ENCODE results near the gene CHST8.
"Not testable (repeated sequence)": the region's sequence is repeated elsewhere in the genome, so short reads cannot be mapped to it uniquely, and the experiment has no call there.

Gene CHST8

DNA sequence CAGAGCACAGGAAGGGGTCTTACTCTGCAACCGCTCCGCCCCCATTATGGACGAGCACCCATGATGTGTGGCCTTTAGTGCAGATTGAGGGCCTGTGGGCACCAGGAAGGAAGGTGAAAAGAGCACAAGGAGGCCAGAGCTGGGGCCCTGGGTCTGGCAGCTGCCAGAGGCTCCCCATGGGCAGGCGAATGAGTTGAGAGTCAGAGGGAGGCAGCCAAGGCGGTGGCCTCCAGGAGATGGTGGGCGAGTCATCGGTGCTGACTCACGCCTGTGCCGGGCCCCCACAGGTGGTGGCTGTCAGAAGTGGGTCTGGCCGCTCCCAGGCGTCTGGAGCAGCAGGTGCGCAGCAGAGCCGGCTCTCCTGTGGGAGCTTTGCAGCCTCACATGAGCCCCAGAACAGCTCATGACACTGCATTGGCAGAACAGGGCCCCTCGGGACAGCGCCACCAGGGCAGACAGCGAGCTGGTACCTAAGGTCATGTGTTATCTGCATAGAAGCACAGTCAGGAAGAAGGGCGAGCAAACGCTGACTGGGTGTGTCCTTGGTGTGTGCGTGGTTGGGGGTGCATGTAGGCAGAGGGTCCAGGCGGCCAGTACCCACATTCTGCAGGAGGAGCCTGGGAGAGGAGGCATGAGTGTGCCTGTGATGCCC, 68.8 kb downstream of the CHST8 start:
- no peak for DNase-seq (ENCODE audit: low read depth)

DNA sequence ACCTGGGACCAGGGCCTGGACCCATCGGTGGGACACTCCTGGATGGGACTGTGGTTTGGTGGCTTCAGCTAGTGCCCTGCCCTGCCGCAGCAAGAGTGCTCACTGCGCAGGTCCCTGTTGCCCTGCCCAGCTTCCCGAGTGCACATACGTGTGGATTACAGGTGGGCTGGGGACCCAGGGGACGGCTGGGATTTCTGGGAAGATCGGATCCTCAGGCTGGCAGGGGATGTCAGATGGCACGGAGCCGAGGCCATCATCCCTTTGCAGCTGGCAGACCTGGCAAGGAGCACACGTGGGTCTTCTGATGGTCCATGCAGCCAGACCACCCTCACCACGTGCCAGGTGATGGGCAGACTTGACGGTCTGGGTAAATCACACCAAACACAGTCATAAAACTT, 69.3 kb downstream of the CHST8 start:
- no peak for DNase-seq (ENCODE audit: low read depth)

DNA sequence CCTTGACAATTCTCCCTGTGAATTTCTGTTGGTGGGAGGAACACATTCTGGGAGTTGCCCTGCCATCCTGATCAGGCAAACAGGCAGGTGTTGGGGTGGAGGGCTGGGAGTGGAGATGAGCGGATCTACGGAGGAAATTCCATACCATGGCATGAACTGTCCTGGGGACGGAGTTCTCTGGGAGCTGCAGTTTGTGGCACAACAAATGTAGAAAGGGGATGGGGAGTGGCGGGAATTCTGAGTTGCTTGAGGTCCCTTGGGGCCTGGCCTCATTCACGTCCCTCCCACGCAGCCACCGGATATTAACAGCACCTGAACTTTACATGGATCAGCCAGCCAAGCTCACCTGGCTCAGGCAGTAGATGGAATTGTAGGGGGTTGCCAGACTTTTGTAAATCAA, 70.0 kb downstream of the CHST8 start:
- no peak for DNase-seq (ENCODE audit: low read depth)

DNA sequence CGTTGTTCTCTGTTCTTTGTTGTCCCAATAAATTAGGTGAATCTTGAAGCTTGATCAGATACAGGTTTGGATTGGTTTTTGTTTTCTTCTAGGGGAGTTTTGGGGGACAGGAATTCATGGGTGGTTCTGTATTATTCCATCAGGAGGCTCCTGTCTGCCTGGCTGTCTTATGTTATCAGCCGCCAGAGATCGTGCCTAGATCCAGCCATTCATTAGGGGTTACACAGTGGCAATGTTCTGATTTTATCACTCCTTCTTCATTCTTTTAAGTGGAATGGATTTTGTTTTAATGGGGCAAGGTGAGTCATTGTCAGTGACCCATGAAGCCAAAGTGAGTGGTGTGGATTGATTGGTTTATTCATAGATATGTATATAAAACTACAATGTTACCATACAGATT, 71.9 kb downstream of the CHST8 start:
- DNase-seq (ENCODE audit: low read depth), result no peak

DNA sequence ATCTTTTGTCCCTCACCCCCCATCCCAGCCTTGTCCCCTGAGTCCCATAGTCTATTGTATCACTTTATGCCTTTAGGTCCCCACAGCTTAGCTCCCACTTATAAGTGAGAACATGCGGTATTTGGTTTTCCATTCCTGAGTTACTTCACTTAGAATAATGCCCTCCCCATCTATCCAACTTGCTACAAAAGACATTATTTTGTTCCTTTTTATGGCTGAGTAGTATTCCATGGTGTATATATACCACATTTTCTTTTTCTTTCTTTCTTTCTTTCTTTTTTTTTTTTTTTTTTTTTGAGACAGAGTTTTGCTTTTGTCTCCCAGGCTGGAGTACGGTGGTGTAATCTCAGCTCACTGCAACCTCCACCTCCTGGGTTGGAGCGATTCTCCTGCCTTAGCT, 73.8 kb downstream of the CHST8 start:
- not testable (repeated sequence) for DNase-seq (ENCODE audit: low read depth)

DNA sequence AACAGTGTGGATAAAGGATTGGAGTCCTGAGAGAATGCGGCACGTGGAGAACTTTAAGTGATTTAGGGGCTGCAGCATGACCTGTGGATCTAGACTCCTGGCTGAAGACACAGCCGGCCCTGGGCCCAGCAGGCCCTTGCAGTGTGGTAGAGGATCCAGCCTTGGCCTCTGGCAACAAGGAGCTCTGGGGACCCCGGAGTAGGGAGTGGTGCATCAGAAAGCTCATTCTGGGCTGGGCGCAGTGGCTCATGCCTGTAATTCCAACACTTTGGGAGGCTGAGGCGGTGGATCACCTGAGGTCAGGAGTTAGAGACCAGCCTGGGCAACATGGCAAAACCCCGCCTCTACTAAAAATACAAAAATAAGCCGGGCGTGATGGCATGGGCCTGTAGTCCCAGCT, 76.0 kb downstream of the CHST8 start:
- no peak for DNase-seq (ENCODE audit: low read depth)

DNA sequence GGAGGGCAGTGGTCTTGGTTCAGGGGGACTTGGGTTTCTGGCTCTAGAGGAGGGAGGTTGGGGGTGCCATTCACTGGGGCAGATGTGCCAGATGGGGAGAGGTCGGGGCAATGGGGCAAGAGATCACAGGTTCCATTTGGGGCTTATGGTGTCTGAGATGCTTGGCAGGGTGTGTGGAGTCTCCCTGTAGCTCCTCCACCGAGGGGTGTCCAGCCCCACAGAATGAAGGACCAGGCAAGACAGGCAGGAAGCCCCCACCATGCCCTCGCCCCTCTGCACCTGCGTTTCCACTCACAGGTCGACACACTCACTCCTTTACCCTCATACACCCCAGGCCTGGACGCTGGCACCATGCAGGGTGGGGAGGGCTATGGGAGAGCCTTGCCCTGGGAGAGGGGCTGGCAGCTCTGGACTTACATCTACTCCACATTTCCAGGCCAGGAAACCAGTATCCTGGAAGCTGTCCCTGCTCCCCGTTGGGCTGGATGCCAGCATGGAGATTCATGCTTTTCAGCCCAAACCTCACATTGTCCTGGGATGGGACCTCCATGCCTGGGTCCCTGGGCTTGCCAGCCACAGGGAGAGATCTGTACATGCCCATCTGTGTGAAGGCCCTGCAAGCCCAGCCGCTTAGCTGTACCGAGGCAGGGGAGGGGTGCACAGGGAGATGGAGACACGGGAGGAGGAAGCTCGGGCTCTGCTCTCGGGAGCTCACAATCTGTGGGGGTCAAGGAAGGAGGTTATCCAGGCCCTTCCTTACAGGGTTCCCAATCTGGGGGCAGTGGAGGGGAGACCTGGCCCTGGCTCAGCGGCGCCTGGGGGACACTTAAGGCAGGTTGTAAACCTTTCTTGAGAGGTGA, 77.1 kb downstream of the CHST8 start:
- DNase-seq (ENCODE audit: low read depth), result no peak

DNA sequence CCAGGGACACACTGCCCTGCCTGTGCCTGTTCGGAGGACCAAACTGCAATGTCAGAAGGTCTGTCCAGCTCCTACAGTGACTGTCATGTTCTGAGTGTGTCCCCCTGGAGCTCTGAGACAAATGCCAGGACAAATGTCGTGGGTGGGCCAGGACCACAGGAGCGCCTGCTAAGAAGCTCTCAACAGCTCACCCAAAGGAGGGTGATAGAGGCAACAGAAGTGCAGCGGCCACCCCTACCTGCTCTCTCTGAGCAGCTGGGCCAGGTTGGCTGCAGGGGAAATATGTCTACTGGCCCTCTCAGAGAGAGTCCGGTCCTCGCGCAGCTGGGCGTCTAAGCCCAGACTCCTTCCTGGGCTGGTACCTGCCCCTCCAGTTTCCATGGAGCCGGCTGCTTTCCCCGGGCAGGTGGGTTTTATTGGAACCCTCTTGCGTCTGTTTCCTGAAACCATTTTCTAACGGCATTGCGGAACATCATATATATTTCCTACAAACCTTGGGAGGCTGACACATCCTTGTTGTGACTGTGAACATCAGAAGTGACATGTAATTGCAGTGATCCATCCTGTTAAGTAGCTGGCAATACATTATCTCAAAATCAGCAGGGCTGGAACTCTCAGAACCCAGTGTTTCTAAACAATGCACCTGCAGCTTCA, 78.1 kb downstream of the CHST8 start:
- no peak for DNase-seq (ENCODE audit: low read depth)

DNA sequence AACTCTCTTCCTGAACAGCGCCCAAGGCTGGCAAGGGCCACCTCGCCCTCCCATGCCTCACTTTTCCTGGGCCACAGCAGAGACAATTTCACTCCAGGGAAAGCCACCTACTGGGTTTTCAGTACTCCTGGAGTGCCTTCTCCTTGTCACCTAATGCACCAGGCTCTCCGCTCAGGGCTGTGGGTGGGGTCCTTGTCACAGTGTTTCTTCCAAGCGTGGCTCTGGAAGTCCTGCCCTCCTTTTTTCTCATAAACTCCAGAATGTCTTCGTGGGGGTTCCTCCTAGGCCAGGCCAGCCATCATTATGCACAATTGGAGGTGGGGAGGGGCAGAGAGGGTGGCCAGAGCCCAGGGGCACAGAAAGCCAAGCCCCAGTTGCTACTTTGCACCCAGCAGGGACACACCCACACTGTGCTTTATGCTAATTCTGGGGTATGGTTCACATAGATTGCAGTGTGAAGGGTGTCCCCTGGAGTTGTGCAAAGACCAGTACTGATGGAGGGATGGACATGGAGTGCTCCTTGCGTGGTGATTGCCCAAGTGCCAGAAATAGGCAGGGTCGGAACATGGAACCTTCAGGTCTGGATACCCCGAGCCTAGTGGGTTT, 78.8 kb downstream of the CHST8 start:
- no peak for DNase-seq (ENCODE audit: low read depth)

DNA sequence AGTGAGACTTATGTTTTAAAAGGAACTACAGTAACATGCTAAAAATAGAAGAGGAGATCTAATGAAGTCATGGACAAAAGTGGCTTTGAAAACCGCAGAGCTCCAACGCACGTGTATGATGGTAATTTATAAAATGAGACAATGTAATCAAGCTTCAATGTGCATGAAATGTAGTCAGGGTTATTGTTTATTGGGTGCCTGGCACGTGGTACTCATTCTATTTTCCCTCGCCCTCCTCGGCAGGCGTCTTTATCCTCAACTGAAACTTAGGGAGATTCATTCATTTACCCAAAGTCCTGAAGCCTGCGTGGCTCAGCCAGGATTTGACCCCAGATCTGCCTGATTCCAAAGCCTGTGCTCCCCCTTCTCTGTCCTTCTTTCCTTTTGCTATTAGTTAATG, 79.8 kb downstream of the CHST8 start:
- DNase-seq (ENCODE audit: low read depth), result no peak

DNA sequence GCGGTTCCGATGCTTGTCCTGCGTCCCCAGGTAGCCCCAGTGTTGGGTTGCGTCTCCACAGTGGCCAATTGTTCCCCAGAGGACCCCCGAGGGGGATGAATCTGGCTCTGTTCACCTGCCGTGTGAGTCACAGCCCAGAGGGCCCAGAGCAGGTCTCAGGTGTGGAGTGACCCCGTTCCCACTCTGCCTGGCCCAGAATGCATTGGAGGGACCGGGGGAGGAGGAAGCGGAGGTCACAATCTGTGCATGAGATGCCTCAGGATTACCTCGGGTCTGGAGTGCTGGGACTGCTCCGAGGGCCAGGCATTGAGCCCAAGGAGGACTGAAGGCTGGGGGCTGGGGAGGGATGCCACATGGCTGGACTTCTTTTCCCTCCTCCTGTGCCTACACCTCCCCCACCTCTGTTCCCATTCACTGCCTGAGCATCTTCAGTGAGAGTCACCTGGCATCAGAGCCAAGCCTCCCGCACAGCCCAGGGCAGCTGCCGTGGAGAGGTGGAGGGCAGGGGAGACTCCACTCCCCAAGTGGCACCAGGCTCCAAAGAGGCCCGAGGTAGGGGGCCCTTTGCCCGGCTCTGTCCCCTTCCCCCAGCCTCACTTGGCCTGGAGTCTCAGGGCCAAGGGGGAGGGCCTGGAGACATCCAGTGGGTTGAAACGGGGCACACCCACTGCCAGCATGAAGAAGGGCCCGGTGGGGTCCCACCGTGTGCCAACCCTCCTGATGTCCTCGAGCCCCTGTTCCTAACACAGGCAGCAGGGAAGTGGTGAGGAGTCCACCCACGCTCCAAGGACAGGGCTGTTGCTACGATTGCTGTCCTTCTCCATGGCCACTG, 81.1 kb downstream of the CHST8 start:
- DNase-seq (ENCODE audit: low read depth), result no peak

DNA sequence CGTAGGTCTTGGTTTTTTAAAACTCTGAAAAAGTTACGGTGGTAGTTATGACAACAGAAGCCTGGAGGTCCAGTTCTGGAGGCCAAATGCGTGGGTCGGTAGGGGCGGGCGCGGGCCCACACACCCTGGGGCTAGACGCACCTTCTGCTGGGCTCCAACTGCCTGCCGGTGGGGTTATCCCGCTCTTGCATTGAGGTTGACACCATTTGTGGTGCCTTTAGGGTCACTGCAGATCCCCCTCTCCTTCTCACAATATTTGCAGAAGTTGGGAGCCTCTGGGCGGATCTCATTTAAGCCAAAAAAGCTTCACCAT, 81.6 kb downstream of the CHST8 start:
- DNase-seq (ENCODE audit: low read depth), result no peak

DNA sequence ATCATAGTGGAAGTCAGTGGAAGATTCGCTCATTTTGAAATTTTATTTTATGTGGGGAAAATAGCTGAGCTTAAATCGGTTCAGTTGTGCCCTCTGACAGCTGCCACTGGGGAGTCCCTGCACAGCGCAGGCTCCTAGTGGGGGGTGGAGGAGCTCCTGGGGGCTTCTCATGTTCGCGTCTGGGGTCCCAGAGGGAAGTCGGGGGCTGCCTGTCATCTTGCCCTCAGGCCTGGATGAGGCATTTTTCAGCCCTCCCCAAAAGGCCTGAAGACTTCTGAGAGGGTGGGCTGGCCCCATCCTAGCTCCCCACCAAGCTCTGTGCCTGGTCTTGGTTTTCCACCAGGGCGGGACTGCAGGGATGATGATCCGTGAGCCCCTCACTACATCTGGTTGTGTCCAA, 82.1 kb downstream of the CHST8 start:
- no peak for DNase-seq (ENCODE audit: low read depth)

DNA sequence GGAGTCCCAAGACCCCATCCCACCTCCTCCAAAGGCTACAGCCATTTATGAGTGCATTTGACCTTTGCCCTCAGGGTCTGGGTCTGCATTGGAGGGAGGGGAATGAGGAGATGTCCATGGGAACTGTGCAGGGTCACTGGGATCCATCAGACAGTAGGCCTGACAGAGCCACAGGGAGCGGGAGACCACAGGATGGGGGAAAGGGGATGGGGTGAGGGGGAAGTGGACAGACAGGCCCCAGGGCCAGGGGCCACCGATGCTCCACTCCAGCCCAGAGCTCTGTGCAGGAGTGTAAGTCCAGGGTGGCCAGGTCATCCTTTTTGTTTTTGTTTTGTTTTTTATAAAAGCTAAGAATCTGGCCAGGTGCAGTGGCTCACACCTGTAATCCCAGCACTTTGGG, 82.5 kb downstream of the CHST8 start:
- DNase-seq (ENCODE audit: low read depth), result no peak

DNA sequence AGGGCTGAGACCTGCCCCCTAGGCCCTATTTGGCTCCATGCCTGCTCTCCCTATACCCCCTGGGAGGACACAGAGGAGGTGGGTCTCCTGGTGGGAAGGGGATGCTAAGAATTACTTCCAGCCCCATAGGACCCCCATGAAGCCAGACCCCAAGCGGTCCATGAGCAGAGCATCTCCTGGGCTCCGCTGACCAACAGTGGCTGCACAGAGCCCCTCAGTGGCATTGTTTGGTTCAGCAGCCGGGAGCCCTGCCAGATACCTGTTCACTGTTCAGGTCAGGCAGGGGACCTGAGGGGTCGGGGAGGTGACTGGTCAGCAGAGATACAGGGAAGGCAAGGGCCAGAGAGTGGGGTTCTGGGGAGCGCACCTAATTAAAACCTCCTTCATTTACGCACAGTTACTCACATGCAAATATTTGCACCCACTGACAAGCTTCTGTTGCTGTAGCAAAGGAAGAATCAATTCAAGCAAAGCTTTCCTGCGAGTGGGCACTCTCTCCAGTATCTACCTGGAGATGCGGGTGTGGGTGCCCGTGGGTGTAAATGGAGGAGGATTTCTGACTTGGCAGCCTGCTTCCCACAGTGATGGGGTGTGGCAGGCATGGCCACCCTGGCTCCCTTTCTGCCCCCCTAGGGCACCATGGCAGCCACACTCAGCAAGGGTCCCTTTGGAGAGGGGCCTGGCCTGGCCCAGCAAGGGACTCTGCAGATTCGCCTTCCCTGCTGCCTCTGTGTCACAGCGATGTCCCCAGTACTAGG, 83.5 kb downstream of the CHST8 start:
- DNase-seq (ENCODE audit: low read depth), result no peak

DNA sequence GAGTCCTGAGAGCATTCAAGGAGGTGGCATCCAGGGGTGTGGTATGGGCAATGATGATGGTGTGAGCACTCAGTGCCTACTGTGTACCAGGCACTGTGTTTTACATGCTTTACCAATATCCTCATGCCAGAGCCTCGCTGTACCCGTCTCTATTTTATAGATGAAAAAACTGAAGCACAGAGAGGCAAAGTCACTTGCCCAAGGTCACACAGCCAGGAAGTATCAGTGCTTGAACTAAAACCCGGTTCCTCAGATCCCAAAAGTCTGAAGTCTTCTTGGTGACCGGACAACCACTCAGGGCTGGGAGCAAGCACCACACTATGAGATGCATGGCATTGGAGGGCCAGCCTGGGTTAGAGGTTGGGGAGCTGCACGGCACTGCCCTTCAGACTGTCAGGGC, 84.1 kb downstream of the CHST8 start:
- no peak for DNase-seq (ENCODE audit: low read depth)

DNA sequence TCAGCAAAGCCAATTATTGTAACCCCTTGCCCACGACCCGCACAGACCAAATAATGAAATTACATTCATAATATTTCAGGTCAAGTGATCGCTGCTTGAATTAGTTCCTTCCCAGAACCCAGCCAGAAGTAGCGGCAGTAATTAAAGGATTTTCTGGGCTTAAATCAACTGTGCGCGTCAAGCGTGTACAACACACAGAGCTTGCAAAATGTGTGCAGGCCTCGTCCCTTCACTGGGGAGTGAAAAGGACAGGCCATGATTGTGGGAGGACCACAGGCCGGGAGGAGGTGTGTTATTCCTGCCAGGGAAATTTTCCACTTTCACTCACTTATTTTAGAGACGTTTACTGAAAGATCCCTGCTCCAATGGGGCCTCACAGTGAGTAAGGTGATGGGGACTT, 84.9 kb downstream of the CHST8 start:
- DNase-seq (ENCODE audit: low read depth), result no peak

DNA sequence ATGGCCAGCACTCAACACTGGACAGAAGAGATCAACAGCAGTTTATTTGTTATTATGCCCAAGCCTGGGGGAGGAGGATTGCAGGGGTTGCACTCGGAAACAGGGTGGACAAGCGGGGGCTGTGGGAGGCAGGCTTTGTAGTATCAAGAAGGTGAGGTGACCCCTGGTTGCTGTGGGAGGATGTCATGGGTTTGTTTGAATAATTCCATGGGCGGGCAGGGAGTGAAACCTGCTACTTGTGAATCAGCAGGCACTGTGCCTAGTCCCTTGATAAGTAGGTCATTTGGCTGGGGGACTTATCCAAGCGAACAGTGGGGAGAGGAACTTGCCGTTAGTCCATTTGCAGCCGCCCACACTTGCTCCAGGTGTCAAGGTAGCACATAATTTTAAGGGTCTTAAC, 90.5 kb downstream of the CHST8 start:
- no peak for DNase-seq (ENCODE audit: low read depth)

DNA sequence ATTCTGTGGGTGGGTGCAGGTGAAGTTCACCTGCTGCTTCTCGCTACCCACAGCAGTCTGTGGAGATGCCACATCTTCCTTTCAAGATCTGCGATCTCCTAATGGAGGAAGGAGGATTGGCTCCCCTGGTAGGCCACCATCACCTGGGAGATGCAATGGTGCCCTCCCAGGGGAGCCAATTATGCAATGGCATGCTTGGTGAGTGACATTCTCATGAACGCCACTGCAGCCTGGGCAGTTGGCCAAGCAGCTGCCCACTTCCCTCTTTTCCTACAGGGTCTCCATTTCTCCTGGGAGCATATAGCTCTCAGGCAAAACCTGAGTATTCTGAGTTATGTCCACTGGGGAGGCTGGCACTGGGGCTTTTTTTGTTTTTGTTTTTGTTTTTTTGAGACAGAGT, 91.4 kb downstream of the CHST8 start:
- no peak for DNase-seq (ENCODE audit: low read depth)

DNA sequence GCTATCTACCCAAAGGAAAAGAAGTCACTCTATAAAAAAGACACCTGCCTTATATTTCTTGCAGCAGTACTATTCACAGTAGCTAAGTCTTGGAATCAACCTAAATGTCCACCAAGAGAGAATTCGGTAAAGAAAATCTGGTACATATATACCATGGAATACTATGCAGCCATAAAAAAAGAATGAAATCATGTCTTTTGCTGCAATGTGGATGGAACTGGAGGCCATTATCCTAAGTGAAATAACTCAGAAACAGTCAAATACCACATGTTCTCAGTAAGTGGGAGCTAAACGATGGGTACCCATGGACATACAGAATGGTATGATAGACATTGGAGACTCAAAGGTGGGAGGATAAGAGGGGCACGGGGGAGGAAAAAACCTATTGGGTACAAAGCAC, 92.4 kb downstream of the CHST8 start:
- no peak for DNase-seq (ENCODE audit: low read depth)

DNA sequence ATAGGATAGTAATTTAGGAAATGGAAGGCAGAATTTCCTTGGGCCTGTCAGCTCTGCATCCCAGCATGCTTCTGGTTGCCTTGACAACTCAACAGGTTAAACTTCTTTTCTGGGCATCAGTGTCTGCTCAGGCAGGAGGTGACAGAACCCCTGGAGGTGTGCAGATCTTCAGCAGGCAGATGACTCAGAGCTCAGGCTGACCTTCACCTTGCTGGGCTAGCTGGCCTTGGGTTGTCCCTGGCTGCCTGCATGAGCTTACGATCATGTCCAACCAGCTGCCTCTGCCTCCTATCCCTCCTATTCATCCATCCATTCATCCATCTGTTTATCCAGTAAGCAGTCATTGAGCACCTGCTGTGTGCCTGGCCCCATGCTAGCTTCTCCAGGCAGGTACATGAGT, 93.7 kb downstream of the CHST8 start:
- DNase-seq (ENCODE audit: low read depth), result no peak
